Stimulated activated CD8-positive, alpha-beta memory T cell treated with anti-CD3 and anti-CD28 coated beads, Interleukin-7, amount 100 ng/mL, for 4 hours (primary cell): ENCODE data around the gene TMEM19.

ENCODE experiments used
- DNase-seq, 2 donors: peaks; one replicate each; pipeline ENCODE4 v3.0.0-alpha.2; 2020; ENCODE audit warnings: low read depth in 2 of 2

The TMEM19 gene

DNA sequence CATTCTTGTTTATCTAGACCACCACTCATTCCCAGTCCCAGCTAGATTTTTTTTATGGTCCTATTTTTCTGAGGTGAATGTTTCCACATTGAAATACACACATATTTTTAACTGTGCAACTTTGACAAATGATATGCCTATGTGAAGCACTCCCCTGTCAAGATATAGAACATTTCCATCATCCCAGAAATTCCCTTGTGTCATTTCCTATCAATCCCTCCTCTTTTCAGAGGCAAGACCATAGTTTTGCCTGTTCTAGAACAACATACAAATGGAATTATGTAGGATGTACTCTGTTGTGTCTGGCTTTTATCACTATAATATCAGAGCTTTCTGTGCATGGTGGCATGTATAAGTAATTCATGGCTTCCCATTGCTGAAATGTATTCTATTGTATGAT is 32.7 kb downstream of the TMEM19 start:
- DNase-seq, result no peak

GRCh38 chr12:71719647-71720370 is 33.9 kb downstream of the TMEM19 start:
- DNase-seq, result no peak

DNA sequence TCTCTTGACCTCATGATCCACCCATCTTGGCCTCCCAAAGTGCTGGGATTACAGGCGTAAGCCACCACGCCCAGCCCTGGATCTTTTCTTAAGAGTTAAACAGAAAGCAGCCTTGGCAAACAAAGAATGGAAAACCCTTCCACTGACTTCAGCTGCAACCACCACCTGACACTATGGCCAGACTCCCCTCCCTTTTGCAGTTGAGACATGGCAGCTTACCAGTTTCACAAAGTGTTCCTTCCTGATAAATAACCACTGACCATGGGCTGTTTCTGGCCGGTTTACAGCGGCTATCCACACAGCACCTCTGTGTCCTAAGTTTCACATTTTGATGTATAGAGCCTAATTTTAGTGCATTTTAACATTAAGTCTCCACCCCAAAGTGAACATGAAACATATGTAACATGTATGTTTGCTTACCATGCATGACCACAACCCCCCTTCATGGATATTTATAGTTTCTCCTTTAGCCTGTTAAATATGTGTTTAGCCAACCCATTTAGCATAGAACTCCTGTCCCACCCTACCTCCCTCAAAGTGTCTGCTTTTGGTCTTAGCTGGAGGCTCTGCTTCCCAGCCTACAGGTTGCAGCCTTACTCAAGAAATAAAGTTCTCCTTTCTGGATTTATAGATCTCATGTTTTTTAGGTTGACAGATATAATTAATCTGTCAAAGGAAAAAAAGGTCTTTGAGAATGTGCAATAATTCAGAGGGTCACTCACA is 36.1 kb downstream of the TMEM19 start:
- no peak for DNase-seq

DNA sequence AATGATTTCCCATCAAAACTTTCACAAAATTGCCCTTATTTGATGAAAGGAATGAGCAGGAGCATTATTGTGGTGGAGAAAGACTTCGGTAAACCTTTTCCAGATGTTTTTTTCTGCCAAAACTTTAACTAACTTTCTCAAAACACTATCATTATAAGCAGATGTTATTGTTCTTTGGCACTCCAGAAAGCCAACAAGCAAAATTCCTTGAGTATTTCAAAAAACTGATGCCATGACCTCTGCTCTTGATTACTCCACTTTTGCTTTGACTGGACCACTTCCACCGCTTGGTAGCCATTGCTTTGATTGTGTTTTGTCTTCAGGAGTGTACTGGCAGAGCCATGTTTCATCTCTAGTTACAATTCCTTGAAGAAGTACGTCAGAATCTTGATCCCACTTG is 39.1 kb downstream of the TMEM19 start:
- no peak for DNase-seq

DNA sequence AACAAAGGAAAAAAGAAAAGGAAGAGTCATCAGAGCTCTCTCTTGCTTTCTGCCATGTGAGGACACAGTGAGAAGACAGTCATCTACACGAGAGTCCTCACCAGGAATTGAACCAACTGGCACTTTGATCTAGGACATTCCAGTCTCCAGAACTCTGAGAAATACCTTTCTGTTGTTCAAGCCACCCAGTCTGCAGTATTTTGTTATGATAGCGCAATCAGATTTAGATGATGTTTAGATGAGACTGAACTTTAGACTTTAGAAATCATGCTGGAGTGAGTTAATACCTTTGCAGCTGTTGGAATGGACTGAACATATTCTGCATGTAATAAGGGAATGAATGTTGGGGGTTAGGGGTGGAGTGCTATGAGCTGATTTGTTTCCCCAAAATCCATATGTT is 40.7 kb downstream of the TMEM19 start:
- no peak for DNase-seq

GRCh38 chr12:71727958-71728357 is 42.1 kb downstream of the TMEM19 start:
- DNase-seq, result no peak

DNA sequence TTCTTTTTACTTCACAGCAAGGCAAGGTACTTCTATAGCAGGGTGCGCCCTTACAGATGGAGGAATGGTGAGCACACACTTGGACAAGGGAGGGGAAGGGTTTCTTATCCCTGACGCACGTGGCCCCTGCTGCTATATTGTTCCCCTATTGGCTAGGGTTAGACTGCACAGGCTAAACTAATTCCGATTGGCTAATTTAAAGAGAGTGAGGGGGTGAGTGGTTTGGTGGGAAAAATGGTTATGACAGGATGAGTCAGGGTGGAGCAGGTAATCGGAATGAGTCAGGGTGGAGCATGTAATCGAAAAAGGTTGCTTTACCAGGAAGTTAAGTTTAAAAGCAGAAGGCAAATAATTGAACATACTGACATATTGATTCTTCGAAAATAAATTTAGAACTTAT is 45.1 kb downstream of the TMEM19 start:
- no peak for DNase-seq

- no peak for DNase-seq
Measured at GRCh38 chr12:71731439-71732356, 45.8 kb downstream of the TMEM19 start.

DNA sequence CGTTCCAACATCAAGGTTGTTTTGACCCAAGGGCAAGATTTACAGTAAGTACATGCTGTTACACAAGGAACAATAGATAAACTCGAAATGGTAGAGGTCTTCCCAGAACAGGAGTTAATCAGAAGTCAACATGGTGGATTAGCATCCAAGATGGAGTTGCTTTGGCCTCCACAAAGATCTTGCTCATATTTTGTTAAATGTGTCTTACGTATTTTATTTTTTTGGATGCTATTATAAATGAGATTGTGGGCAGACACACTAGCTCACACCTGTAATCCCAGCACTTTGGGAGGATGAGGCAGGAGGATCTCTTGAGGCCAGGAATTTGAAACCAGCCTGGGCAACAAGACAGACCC is 46.5 kb downstream of the TMEM19 start:
- no peak for DNase-seq

GRCh38 chr12:71737197-71737596 is 51.3 kb downstream of the TMEM19 start:
- DNase-seq, result no peak

DNA sequence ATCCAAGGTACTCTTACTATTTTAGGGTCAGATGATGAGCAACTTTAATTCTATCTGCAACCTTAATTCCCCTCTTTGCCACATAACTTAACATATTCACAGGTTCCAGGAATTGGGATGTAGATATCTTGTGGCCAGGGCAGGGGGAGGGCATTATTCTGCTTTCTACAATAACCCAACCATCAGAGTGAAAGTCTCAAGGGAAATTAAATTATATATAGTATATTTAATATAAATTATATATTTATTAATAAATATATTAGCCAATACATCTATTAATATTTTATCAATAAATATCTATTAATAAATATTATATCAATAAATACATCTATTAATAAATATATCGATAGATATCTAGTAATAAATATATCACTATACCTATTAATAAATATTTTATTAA is 57.1 kb downstream of the TMEM19 start:
- DNase-seq, result no peak

GRCh38 chr12:71744522-71745300 is 58.8 kb downstream of the TMEM19 start:
- no peak for DNase-seq

GRCh38 chr12:71746974-71747611 is 61.2 kb downstream of the TMEM19 start:
- DNase-seq, result peak; percentile 15 to 17

GRCh38 chr12:71748081-71748850 is 62.4 kb downstream of the TMEM19 start:
- no peak for DNase-seq

DNA sequence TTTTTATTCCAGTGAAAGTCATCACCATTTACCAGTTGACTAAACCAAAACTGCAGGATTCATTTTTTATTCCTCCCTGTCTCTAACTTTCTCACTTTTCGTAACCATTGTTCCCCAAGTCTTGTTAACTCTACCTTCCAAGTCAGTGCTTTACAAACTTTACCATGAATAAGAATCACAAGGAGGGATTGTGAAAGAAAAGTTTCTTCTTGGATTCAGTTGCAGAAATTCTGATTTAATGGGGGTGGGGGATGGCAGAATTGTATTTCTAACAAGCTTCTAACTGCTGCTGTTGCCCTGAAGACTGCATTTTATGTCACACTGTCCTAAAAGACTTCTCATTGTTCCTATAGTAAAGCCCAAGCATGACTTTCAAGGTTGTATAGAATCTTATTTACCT is 63.8 kb downstream of the TMEM19 start:
- DNase-seq, result no peak

GRCh38 chr12:71752891-71753290 is 67.0 kb downstream of the TMEM19 start:
- DNase-seq, result no peak
